ENCODE results near the gene MAP2K5.

DNA sequence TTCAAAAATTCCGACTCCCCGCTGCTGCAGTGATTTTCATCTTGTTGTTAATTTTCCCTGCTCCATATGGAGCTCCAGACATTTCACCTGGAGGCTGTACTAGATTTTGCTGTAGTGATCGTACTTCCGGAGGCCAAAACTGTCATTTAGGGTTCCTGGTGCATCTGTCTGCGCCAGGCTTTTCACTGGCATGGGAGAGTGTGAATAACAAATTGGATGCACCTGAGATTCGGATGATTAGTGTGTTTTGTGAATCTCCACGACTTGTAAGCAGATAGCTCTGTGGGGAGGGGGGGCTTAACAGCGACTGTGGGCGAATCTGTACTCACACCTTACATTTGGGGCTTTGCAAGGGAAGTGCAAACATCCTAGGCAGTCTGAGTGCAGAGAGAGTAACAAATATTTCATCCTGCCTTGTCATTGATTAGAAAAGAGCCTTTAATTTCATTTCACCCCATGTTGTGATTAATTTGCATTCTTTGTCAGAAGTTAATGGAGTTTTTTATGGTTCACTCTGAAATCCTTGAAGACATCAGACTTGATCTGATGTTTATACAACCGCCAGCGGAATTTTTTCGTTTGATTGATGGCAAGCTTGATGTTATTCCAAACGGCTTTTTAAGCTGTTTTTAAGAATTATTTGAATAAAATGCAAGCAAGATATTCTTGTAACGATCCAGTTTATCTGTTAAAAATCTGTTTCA is 190.3 kb downstream of the MAP2K5 start:
- TF ChIP-seq, protein P1, sequence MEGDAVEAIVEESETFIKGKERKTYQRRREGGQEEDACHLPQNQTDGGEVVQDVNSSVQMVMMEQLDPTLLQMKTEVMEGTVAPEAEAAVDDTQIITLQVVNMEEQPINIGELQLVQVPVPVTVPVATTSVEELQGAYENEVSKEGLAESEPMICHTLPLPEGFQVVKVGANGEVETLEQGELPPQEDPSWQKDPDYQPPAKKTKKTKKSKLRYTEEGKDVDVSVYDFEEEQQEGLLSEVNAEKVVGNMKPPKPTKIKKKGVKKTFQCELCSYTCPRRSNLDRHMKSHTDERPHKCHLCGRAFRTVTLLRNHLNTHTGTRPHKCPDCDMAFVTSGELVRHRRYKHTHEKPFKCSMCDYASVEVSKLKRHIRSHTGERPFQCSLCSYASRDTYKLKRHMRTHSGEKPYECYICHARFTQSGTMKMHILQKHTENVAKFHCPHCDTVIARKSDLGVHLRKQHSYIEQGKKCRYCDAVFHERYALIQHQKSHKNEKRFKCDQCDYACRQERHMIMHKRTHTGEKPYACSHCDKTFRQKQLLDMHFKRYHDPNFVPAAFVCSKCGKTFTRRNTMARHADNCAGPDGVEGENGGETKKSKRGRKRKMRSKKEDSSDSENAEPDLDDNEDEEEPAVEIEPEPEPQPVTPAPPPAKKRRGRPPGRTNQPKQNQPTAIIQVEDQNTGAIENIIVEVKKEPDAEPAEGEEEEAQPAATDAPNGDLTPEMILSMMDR (conservative IDR thresholded peaks at IDR 0.05 in 1 of 2, IDR thresholded peaks at IDR 0.05 in 1 of 2; ENCODE audit: extremely low read depth in 1 of 2, insufficient read depth in 1 of 2, low read depth in 1 of 2, low read length in 2 of 2) = no peak
- TF ChIP-seq EZH2 (IDR thresholded peaks at IDR 0.05; ENCODE audit: borderline replicate concordance, low read length) = no peak
